ENCODE results near the gene SGMS1.
"Not testable (repeated sequence)": the region's sequence is repeated elsewhere in the genome, so short reads cannot be mapped to it uniquely, and the experiment has no call there.

SGMS1 gene

DNA sequence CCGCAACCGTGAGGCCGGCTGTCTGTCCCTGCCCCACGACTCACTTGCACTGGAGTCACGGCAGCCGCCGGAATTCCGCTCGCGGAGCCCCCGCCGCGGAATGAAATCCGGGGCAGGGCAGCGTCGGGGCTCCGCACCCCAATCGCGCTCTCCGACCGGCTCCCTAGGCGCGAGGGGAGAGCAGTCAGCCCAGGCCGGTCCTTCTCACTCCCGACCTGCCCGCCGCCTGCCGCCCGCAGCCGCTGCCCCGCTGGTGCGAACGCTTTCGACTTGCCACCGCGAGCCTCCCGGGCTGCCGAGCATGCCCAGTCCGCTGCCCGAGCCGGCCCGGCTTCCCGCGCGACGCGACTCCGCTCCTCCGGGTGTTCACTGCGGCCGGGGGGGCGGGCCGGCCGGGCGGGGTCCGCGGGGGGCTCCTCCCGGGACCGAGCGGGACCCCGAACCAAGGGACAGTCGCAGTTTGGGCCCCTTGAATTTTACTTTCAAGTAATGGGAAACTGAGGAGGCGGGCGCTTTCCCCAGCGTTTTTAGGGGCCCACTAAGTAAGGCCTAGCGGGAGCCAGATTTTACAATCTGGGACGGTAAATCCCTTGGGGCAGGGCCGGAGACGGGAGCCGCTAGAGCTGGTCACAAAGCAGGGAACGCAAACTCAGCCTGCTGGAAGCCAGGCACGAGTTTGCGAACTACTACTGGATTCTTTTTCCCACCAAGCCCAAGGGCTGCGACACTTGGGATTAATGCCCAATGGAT lies at the start of gene SGMS1:
Gene SGMS1 (minus strand): TSS at position 294 of the 750 bp plus-strand sequence. CDS start 279,842 bp downstream, outside the sequence.
- peak within 1 kb of the TSS; percentile 78 for H3K4me3 ChIP-seq (ENCODE audit: low read length)
- TF ChIP-seq ZNF274 (IDR thresholded peaks at IDR 0.05; ENCODE audit: low read depth, low read length), result no peak

DNA sequence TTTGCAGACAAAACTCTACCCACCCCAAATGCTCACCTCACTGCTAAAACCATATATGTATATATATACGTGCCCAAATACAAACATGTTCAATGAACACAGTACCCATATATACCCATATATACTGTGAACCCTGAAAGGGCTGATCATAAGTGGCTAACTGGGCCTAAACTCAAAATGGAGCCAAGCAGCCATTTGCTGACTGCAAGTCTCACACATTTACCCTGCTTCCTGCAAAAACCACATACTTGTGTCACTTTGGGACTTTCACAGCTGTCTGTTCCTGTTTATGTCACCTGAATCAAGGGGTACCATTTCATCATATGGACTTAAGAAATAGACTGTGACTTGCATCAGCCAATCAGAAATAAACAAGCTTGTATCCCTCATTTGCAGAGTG lies 48.4 kb upstream of the SGMS1 start:
- H3K4me3 ChIP-seq (ENCODE audit: low read length), result not testable (repeated sequence)

DNA sequence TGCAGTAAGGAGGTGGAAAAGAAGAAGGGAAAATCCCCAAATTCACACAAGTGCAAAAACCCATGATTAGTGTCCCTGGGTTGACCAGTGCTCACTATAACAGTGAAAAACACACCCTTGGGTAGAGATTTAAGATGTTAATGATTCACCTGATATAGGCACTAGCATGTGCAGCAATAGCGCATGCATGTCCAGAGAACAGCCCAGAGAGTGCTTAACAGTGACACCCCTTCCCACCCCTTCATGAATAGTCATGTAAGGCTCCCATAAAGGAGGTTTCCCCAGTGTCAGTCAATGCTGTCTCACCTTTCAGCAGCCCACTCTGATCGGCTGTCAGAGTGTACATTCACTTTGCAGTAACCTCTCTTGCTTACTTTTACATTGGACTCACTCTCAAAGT lies 47.9 kb upstream of the SGMS1 start:
- H3K4me3 ChIP-seq (ENCODE audit: low read length), result not testable (repeated sequence)

DNA sequence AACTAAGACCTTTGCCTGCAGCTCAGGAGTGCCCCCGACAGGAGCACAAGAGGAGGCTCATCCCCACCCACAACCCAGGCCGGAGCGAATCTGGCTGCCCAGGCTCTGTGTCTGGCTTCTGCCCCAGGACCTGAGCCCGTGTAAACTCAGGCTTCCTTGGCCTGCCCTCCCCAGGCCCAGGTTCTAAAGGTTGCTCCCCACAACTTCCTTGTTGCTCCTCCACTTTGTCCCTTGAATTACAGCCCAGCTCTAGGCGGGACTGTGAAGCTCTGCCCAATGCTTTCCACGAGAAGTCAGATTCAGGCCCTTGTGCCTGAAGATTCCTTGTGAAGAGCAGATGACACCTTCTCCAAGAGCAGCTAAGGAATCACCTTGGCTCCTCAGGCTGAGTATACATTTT lies 46.2 kb upstream of the SGMS1 start:
- not testable (repeated sequence) for H3K4me3 ChIP-seq (ENCODE audit: low read length)

DNA sequence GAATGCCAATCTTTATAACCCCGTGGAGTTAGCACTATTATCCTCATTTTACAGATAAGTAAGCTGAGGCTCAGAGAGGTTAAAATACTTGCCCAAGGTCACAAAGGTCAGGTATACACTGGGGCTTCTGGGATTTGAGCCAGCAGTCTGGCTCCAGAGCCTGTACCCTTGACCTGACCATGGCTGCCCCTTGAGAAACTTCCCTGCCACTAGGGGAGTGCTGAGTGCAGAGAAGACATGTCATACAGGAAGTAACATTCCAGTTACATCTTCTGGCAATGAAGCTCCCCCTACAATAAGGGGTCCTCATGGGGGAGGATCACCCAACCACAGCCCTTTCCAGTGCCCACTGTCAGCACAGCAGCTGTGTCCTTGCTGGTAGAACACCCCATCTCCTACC lies 43.6 kb upstream of the SGMS1 start:
- not testable (repeated sequence) for H3K4me3 ChIP-seq (ENCODE audit: low read length)

DNA sequence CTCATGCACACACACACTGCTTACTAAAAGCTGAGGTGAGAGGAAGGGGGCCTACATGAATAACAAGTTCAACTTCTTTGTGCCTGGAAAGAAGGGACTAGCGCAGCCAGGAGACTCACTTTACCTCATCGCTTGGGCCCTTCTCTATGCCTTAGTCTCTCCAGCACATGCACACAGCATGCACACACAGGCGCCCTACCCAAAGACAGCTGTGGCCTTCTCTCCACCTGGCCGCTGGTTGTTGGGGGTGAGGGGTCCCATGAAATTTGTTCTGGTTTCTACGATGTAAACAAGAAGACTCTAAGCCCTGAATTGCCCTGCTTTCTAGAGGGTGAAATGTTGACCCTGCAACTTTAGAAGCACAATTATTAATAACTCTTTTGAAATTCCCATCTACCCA lies 38.7 kb upstream of the SGMS1 start:
- not testable (repeated sequence) for H3K4me3 ChIP-seq (ENCODE audit: low read length)

DNA sequence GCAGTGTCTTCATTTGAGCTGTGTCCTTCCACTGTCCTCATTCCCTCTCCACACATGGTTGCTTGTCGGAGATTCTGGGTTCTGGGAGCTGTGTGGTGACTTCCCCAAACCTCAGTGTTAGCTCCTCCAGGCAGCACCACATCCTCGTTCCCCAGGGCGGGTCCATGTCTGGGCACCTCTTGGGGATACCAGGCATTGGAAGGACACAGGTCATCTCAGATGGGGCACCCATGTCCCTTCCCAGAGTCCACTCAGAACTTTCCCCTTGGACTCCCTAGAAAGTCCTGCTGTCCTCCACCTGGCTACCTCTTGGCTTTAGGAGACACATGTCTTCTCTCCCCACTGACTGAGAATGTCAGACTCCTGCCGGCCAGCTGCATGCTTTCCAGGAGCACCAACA lies 37.8 kb upstream of the SGMS1 start:
- H3K4me3 ChIP-seq (ENCODE audit: low read length), result not testable (repeated sequence)

DNA sequence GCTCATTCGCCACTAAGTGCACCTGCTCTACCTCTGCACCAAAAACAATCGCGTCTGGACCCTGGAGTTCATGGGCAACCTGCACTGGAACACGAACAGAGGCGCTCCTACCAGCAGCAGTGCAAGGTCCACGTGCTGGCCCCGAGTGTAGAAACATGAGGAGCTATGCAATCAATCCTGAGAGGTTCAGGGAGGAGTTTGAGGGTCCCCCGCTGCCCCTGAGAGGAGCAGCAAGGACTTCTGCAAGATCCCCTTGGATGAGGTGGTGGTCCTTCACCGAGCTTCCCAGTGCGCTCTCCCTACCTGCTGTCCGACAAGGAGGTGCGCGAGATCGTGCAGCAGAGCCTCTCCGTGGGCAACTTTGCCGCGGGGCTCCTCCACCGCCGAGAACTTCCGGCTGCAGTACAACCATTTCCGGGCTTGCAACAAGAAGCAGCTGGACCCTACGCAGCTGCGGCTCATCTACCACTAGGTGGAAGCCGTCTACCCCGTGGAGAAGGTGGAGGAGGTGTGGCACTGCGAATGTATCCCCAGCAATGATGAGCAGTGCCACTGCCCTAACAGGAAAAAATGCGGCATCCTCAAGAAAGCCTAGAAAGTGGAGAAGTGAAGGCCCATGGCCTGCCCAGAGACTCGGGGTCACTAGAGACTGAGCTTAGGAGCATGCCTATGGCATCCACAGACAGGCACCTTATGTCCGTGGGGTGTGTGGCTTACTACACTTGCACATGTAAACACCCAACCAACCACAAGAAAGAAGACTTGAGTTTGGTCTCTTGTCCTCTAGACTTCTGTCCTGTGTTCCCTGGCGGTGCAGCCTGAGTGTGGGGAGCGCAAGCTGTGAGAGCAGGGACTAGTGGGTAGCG lies 36.3 kb upstream of the SGMS1 start:
- H3K4me3 ChIP-seq (ENCODE audit: low read length), result peak overlapping the region; percentile 46; the same call in 1 of the 2 replicates

DNA sequence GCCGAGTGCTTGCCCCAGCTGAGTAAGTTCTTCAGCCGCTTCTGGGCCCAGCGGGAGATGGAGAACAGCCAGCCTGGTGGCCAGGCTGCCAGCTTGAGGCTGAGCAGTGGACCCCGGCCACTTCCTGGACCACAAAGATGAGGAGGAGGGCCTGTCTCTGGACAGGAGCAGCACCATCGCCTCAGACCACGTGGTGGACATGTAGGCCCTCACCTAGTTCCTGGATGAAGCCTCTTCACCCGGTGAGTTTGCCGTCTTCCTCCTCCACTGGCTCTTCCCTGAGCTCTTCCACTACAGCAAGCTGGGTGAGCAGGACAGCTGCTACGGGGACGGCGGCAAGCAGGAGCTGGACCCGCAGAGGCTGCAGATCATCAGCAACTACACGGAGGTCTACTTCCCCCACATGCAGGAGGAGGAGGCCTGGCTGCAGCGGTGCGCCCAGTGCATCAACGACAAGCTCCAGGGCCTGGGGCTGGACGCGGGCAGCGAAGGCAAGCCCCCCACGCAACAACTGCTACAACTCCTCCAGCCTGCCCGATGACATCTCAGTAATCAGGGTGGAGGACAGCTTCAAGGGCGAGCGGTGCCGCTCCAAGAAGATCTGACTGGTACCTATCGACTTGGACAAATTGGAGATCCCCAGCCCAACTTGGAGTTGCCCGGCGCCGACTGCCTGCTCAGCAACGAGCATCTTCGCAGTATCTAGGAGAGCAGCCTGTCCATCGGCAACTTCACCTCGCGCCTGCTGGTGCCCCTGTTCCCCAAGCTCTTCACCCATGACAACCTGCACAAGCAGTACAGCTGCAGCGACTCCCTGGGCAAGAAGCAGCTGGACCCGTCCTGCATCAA lies 35.5 kb upstream of the SGMS1 start:
- H3K4me3 ChIP-seq (ENCODE audit: low read length), result peak overlapping the region; percentile 46; the same call in 1 of the 2 replicates

DNA sequence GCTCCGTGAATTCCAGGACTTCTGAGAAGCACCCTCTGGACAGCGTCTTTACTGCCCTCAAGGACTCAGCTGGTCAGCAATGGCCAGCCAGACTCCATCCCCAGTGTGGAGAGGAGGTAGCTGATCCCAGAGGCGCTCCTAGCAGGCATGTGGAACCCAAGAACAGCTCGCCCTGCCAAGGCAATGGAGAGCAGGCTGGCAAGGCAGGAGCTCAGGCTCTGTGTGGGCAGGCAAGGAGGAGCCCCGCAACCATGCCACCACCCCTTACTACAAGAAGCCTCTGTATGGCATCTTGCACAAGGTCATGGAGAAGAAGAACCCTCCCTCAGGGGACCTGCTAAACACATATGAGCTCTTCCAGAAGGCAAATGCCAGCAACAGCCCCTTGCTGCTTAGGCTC lies 34.4 kb upstream of the SGMS1 start:
- no peak for TF ChIP-seq ZNF274 (IDR thresholded peaks at IDR 0.05; ENCODE audit: low read depth, low read length)
- no peak overlapping the region for H3K4me3 ChIP-seq (ENCODE audit: low read length)

DNA sequence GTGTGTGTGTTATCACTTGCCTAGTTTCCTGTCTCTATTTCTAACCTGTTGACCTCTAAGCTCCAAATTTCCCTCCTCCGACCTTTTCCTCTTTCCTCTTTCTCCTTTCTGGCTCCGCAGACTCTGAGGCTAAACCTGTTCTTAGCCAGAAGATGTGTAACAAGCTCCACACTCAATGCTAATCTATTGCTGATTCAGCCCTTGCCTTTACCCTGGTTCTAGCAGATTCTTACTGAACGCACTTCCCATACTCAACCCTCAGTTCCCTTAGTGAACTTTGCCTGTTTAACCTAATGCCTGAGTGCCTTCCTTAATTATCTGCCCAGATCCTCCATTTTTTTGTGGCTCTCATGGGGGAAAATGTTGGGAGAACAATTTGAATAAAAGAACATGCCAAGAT lies 30.0 kb upstream of the SGMS1 start:
- TF ChIP-seq ZNF274 (IDR thresholded peaks at IDR 0.05; ENCODE audit: low read depth, low read length), result no peak
- no peak overlapping the region for H3K4me3 ChIP-seq (ENCODE audit: low read length)

DNA sequence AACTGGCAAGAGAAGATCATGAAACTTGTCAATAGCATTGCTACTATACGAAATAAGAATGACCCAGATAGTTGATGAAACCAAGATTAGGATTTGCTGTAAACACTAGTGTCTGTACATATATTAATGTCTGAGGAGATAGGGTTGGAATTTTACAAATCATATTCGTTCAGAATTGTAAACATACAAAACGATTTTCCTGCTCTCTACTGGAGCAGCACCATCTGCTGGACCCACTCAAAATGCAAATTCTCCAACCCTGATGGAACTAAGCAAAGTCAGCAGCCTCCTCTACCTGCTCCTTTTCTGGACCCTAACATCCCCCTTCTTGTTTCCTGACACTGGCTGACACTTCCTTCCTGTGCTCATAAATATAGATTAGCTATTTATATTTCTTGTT lies 29.4 kb upstream of the SGMS1 start:
- H3K4me3 ChIP-seq (ENCODE audit: low read length), result no peak overlapping the region; the same call in 1 of the 2 replicates
- no peak for TF ChIP-seq ZNF274 (IDR thresholded peaks at IDR 0.05; ENCODE audit: low read depth, low read length)

DNA sequence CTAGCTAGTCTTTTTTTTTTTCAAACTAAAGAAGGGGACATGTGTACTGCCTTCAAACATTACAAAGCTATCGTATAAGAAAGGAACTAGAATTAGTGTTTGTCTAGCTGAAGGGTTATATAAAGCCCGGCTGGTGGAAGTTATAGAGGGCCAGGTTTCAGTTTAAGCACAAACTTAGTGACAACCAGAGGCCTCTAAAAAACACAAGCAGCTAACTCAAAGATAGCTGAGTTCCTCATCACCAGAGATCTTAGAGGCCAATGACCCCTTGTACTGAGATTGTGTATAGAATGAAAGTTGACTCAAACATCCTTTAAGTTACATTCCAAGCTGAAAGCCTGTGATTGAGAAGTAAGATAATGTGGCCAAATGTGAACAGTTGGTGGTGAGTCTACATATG lies 28.1 kb upstream of the SGMS1 start:
- no peak for TF ChIP-seq ZNF274 (IDR thresholded peaks at IDR 0.05; ENCODE audit: low read depth, low read length)
- H3K4me3 ChIP-seq (ENCODE audit: low read length), result no peak overlapping the region

DNA sequence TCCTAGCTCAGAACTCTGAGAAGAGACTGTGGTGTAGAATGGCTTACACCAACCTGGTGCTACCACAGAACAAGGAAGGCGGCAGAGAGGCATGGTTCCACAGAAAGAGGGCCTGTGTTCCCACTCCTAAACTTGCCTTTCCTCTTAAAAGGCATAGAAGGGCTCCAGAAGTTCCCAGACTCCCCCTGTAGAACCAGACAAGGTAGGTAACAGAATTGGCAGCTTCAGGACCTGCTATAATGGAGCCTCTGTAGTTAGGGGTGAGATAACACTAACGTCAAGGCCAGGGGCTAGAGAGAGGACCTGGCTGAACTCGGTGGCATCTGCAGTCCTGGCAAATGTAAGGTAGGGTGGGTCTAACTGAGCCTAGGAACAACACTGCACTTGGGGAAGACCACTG lies 26.7 kb upstream of the SGMS1 start:
- no peak for TF ChIP-seq ZNF274 (IDR thresholded peaks at IDR 0.05; ENCODE audit: low read depth, low read length)
- H3K4me3 ChIP-seq (ENCODE audit: low read length), result no peak overlapping the region

DNA sequence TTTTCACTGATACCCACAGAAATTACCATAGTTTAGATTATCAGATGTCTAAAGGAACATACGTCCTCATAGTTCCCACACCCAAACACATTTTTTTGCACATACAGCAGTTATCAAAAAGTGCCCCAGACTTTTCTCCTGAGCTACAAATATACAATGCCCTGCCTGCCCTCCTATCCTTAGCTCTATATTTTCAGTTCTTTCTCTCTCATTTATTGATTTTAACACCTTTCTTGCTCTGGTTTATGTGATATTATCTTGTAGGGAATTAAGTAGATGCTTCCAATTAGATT lies 25.1 kb upstream of the SGMS1 start:
- no peak for TF ChIP-seq ZNF274 (IDR thresholded peaks at IDR 0.05; ENCODE audit: low read depth, low read length)
- no peak overlapping the region for H3K4me3 ChIP-seq (ENCODE audit: low read length)
